NCI-H2227 (cell line): ENCODE data around the gene TRPM4.
"Not testable (repeated sequence)": the region's sequence is repeated elsewhere in the genome, so short reads cannot be mapped to it uniquely, and the experiment has no call there.

ENCODE experiments used
- DNase-seq: peaks from one replicate; lab custom pipeline; 2025; ENCODE audit not compliant: unreplicated experiment; lab: John Stamatoyannopoulos, UW

Gene TRPM4

GRCh38 chr19:49186108-49186507 lies 28.5 kb downstream of the TRPM4 start:
- DNase-seq: no peak

GRCh38 chr19:49188626-49189200 lies 31.1 kb downstream of the TRPM4 start:
- no peak for DNase-seq

- no peak for DNase-seq
These were observed 31.7 kb downstream of the TRPM4 start for GRCh38 chr19:49189259-49189658.

DNA sequence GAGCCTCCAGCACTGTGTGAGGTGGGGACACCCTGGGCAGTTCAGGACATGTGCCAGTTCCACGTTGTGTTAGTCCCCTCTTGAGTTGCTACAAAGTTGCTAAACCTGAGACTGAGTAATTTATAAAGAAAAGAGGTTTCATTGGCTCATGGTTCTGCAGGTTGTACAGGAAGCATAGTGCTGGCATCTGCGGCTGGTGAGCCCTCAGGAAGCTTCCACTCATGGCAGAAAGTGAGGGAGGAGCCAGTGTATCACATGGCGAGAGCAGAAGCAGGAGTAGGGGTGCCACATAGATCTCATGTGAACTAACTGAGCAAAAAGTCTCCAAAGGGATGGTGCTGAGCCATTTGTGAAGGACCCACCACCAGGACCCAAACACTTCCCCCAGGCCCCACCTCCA lies 33.2 kb downstream of the TRPM4 start:
- DNase-seq: no peak

GRCh38 chr19:49193822-49194394 lies 36.3 kb downstream of the TRPM4 start:
- DNase-seq: no peak

DNA sequence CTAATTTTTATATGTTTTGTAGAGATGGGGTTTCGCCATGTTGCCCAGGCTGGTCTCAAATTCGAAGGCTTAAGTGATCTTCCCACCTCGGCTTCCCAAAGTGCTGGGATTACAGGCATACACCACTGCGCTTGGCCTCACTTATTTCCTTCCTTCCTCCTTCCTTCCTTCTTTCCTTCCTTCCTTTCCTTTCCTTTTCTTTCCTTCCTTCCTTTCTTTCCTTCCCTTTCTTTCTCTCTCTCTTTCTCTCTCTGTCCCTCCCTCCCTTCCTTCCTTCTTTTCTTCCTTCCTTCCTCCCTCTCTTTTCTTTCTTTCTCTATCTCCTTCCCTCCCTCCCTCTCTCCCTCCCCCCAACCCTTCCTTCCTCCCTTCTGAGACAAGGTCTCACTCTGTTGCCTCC lies 36.8 kb downstream of the TRPM4 start:
- no peak for DNase-seq

DNA sequence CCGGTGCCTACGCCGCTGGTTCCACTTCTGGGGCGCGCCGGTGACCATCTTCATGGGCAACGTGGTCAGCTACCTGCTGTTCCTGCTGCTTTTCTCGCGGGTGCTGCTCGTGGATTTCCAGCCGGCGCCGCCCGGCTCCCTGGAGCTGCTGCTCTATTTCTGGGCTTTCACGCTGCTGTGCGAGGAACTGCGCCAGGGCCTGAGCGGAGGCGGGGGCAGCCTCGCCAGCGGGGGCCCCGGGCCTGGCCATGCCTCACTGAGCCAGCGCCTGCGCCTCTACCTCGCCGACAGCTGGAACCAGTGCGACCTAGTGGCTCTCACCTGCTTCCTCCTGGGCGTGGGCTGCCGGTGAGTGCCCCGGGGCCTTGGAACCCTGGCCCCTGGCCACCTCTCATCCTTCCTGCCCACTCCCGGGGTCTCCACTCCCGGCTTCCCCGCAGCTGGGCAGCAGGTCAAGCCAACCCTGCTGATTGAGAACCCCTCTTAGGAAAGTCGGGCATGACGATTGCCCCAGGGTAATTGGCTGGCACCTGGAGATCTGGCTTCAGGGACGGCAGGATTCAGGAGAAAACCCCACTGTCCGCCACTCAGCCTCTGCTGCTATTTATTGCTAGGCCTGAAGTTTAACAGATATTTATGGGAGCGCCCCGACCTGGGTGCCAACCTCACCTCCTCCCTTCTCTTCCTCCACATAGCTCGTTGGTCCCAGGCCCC lies 39.1 kb downstream of the TRPM4 start:
- no peak for DNase-seq

DNA sequence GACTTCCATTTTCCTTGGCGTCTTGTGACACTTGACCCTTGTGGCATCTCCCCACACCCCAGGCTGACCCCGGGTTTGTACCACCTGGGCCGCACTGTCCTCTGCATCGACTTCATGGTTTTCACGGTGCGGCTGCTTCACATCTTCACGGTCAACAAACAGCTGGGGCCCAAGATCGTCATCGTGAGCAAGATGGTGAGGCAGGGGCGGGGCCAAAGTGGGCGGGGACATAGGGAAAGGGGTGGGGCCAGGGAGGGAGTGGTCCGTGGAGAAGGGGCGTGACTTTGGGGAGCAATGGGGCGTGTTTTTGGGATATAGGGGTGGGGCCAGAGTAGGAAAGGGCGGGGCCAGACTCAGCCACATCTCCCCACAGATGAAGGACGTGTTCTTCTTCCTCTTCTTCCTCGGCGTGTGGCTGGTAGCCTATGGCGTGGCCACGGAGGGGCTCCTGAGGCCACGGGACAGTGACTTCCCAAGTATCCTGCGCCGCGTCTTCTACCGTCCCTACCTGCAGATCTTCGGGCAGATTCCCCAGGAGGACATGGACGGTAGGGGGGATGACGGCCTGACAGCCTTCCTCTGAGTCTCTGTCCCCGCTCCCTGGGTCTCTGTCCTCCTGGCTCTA lies 42.8 kb downstream of the TRPM4 start:
- no peak for DNase-seq

GRCh38 chr19:49201042-49201441 lies 43.5 kb downstream of the TRPM4 start:
- no peak for DNase-seq

- no peak for DNase-seq
These were observed 47.5 kb downstream of the TRPM4 start for GRCh38 chr19:49205114-49205513.

DNA sequence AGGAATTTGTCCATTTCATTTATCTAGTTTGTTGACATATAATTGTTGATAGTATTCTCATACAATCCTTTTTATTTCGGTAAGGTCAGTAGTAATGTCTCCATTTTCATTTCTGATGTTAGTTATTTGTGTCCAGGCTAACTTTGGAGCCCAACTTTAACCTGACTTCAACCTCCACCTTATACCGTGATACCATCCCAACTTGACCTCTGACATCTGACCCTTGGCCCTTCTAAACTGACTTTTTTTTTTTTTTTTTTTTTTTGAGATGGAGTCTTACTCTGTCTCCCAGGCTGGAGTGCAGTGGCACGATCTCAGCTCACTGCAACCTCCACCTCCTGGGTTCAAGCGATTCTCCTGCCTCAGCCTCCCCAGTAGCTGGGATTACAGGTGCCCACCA lies 51.9 kb downstream of the TRPM4 start:
- DNase-seq: not testable (repeated sequence)

DNA sequence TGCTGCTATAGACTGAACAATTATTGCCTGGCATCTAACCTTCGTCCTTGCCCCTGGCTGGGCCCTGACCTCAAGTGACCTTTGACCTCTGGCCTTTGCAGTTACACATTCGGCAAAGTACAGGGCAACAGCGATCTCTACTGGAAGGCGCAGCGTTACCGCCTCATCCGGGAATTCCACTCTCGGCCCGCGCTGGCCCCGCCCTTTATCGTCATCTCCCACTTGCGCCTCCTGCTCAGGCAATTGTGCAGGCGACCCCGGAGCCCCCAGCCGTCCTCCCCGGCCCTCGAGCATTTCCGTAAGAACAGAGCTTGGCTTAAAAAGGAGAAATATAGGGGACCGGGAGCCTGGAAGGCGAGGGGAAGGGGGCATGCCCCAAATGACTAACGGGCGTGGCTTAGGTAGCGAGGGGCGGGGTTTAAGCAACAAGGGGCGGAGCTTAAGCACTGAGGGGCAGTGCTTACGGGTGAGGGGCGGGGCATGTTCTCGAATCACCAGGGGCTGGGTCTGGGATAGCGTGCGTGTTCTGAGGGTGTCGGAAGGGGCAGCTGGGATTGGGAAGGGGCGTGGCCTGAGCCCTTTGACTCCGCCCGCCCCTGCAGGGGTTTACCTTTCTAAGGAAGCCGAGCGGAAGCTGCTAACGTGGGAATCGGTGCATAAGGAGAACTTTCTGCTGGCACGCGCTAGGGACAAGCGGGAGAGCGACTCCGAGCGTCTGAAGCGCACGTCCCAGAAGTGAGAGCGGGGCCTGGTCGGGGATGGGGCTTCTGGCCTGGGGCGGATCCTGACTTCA lies 52.7 kb downstream of the TRPM4 start:
- DNase-seq: peak; percentile 10

- DNase-seq: no peak
These were observed 53.4 kb downstream of the TRPM4 start for GRCh38 chr19:49210901-49211451.

DNA sequence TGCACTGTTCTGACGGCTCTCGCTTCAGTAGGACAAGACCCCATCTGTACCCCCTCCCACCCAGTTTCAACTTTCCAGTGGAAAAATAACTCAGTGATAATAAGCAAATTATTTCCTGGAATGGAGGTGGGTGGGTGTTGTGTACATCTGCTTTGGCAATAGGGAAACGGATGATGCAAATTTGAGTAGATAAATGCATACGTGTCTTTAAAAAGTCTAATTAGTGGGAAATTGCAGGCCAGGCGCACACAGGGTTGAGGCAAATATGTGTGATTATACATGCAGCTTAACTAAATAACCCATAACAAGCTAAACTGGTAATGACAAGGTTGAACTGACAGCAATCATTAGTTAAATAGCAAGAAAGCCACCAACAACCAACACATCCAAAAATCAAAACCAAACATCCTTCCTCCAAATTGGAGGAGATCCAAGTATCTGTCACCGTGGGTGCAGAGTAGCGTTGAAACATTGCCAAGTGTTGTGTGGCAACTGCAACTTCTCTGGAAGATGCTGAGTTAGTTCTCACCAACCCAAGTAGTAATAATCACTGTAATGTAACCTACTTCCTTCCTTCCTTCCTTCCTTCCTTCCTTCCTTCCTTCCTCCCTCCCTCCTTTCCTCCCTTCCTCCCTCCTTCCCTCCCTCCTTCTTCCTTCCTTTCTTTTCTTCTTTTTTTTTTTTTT lies 54.6 kb downstream of the TRPM4 start:
- DNase-seq: peak; percentile 10

GRCh38 chr19:49213791-49214190 lies 56.2 kb downstream of the TRPM4 start:
- no peak for DNase-seq

- no peak for DNase-seq
These were observed 57.1 kb downstream of the TRPM4 start for GRCh38 chr19:49214701-49215100.

DNA sequence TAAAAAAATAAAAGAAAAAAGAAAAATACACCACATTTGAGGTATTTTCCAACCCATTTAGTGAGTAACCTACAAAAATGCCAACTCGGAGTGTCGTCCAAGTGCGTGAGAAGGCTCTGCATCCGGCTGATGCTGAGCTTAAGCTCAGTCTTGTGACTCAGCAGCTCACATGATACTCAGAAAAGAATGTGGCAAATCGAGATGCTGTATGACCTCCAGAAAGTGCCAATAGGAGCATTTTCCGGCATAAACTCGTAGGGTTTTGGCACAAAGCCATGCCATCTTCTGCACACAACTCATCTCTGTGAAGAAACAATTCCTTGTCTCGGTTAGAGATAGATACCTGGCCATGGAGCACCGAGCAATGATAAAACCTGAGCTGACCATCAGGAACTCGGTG lies 58.5 kb downstream of the TRPM4 start:
- DNase-seq: no peak

DNA sequence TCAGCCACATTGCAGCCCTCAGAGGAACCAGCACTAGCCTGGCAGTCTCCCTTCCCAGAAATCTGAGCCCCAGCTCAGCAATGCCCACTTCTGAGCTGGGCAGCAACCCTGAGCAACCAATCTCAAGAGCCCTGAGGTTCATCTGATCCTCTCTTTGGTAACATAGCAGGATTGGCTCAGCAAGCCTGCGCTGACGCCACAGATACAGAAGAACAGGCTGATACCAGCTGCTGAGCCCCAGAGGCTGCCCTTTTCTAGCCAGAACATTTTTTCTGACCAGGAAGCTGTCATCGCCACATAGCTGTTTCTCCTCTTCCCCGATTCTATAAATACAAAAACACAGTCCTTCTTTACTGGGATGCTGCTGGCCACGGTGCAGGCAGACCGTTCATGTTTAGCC lies 59.8 kb downstream of the TRPM4 start:
- DNase-seq: no peak

DNA sequence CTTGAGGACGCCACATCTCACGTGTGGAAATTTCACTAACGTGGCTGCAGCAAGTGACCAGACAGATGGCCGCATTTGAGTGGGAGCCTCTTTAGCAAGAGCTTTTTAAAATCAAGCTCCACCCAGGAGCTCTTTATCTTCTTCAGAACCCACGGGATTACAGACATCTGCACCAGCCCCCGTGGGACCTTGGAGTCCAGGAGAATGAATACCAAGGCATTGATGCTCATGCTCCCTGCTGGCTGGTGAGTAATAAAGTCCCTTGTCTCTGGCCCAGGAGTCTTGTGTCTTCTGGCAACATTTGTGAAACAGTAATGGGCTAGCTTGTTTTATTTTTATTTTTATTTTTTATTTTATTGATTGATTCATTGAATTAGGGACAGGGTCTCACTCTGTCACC lies 64.4 kb downstream of the TRPM4 start:
- no peak for DNase-seq

GRCh38 chr19:49222528-49222927 lies 64.9 kb downstream of the TRPM4 start:
- no peak for DNase-seq

DNA sequence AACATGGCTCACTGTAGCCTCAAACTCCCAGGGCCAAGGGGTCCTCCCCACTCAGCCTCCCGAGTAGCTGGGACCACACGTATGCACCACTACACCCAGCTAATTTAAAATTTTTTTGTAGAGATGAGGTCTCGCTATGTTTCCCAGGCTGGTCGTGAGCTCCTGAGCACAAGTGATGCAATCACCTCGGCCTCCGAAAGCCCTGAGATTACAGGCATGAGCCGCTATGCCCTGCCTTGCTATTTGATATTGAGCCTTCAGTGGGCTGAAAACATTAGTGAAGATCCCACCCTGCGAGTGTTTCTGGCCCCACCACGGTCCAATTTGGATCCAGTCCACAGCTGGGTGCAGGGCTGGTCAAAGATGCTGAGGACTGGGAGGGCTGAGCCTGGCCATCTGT lies 65.9 kb downstream of the TRPM4 start:
- no peak for DNase-seq
